GM18873 (cell line): ENCODE measurements around the gene NPC1L1.

Experiments
- ATAC-seq: cut with Tn5 transposase; IDR thresholded peaks from one replicate; pipeline ENCODE4 v1.9.1; 2021; ENCODE audit warnings: mild to moderate bottlenecking, moderate library complexity, moderate number of reproducible peaks; ENCODE audit not compliant: unreplicated experiment, low FRiP score

The NPC1L1 gene

GRCh38 chr7:44541028-44541869 lies at the start of gene NPC1L1:
Gene NPC1L1 (minus strand): TSS chr7:44541330. CDS start chr7:44541259, 71 bp downstream.
- no peak for ATAC-seq

GRCh38 chr7:44590910-44591309 lies 49.8 kb upstream of the NPC1L1 start:
- no peak for ATAC-seq

GRCh38 chr7:44587843-44588711 lies 46.9 kb upstream of the NPC1L1 start:
- ATAC-seq: no peak

- ATAC-seq: no peak
Observed at GRCh38 chr7:44583146-44583865, 42.2 kb upstream of the NPC1L1 start.

GRCh38 chr7:44581879-44582603 lies 40.9 kb upstream of the NPC1L1 start, which contains the start of gene TMED4:
Gene TMED4 (minus strand): TSS chr7:44582231. CDS start chr7:44582206, 25 bp downstream.
- ATAC-seq: peak; percentile 80

GRCh38 chr7:44580945-44581878 lies 40.1 kb upstream of the NPC1L1 start:
- no peak for ATAC-seq

- no peak for ATAC-seq
Observed at GRCh38 chr7:44576228-44576627, 35.1 kb upstream of the NPC1L1 start.

- ATAC-seq: no peak
Observed at GRCh38 chr7:44575054-44575453, 33.9 kb upstream of the NPC1L1 start.

GRCh38 chr7:44574287-44574872 lies 33.2 kb upstream of the NPC1L1 start:
- ATAC-seq: no peak

GRCh38 chr7:44573464-44574286 lies 32.5 kb upstream of the NPC1L1 start, which contains the start of gene DDX56:
Gene DDX56 (minus strand): TSS chr7:44573908. CDS start chr7:44573895, 13 bp downstream.
- ATAC-seq: peak; percentile 75

GRCh38 chr7:44572771-44573170 lies 31.6 kb upstream of the NPC1L1 start:
- no peak for ATAC-seq

- ATAC-seq: no peak
Observed at GRCh38 chr7:44569959-44570358, 28.8 kb upstream of the NPC1L1 start.

GRCh38 chr7:44568771-44569560 lies 27.8 kb upstream of the NPC1L1 start:
- no peak for ATAC-seq

- ATAC-seq: no peak
Observed at GRCh38 chr7:44567884-44568283, 26.8 kb upstream of the NPC1L1 start.

GRCh38 chr7:44566680-44567079 lies 25.6 kb upstream of the NPC1L1 start:
- ATAC-seq: no peak

- ATAC-seq: no peak
Observed at GRCh38 chr7:44565795-44566559, 24.8 kb upstream of the NPC1L1 start.
